HG03460 (cell line): ENCODE measurements around the gene MKLN1.
"Not testable (repeated sequence)": the region's sequence is repeated elsewhere in the genome, so short reads cannot be mapped to it uniquely, and the experiment has no call there.

Experiments
- ATAC-seq: cut with Tn5 transposase; IDR thresholded peaks from one replicate; pipeline ENCODE4 v1.9.1; 2021; ENCODE audit not compliant: unreplicated experiment

Gene MKLN1

GRCh38 chr7:131455546-131455945 lies 127.9 kb downstream of the MKLN1 start:
- ATAC-seq = no peak

GRCh38 chr7:131456338-131456737 lies 128.7 kb downstream of the MKLN1 start:
- no peak for ATAC-seq

- ATAC-seq = no peak
Measured at GRCh38 chr7:131459256-131459655, 131.6 kb downstream of the MKLN1 start.

- no peak for ATAC-seq
Measured at GRCh38 chr7:131462059-131462458, 134.4 kb downstream of the MKLN1 start.

GRCh38 chr7:131462715-131463114 lies 135.0 kb downstream of the MKLN1 start:
- not testable (repeated sequence) for ATAC-seq

- no peak for ATAC-seq
Measured at GRCh38 chr7:131466735-131467365, 139.2 kb downstream of the MKLN1 start.

- ATAC-seq = no peak
Measured at GRCh38 chr7:131467788-131468187, 140.1 kb downstream of the MKLN1 start.

GRCh38 chr7:131471250-131472004 lies 143.8 kb downstream of the MKLN1 start:
- ATAC-seq = no peak

- ATAC-seq = no peak
Measured at GRCh38 chr7:131476740-131477139, 149.1 kb downstream of the MKLN1 start.

GRCh38 chr7:131480384-131481315 lies 153.0 kb downstream of the MKLN1 start:
- ATAC-seq = no peak

- ATAC-seq = no peak
Measured at GRCh38 chr7:131482800-131483199, 155.1 kb downstream of the MKLN1 start.

GRCh38 chr7:131483586-131483985 lies 155.9 kb downstream of the MKLN1 start:
- no peak for ATAC-seq

GRCh38 chr7:131486346-131486745 lies 158.7 kb downstream of the MKLN1 start:
- ATAC-seq = no peak

- ATAC-seq = no peak
Measured at GRCh38 chr7:131487217-131487616, 159.5 kb downstream of the MKLN1 start.

GRCh38 chr7:131488361-131488760 lies 160.7 kb downstream of the MKLN1 start:
- no peak for ATAC-seq

GRCh38 chr7:131489196-131489595 lies 161.5 kb downstream of the MKLN1 start:
- ATAC-seq = no peak

- no peak for ATAC-seq
Measured at GRCh38 chr7:131489881-131490280, 162.2 kb downstream of the MKLN1 start.

GRCh38 chr7:131493081-131493480 lies 165.4 kb downstream of the MKLN1 start:
- ATAC-seq = no peak

GRCh38 chr7:131493581-131493980 lies 165.9 kb downstream of the MKLN1 start:
- ATAC-seq = no peak

- ATAC-seq = no peak
Measured at GRCh38 chr7:131494182-131494581, 166.5 kb downstream of the MKLN1 start.

- no peak for ATAC-seq
Measured at GRCh38 chr7:131495669-131496498, 168.2 kb downstream of the MKLN1 start.
